ENCODE results near the gene ARHGAP21.
"Not testable (repeated sequence)": the region's sequence is repeated elsewhere in the genome, so short reads cannot be mapped to it uniquely, and the experiment has no call there.

The ARHGAP21 gene

GRCh38 chr10:24645022-24645421, 78.7 kb downstream of the ARHGAP21 start:
- H3K27me3 ChIP-seq (ENCODE audit: control insufficient read depth, insufficient read depth, low read length, poor library complexity, severe bottlenecking): no peaks in the 10 kb centered on the region
- H3K4me3 ChIP-seq (ENCODE audit: insufficient read depth, low read depth, low read length): no peak overlapping the region
- no peaks in the 10 kb centered on the region for H3K9me3 ChIP-seq (ENCODE audit: control insufficient read depth, low read length)
- H3K4me1 ChIP-seq (ENCODE audit: control insufficient read depth, insufficient read depth, low read length): no peaks in the 10 kb centered on the region
- H3K36me3 ChIP-seq (ENCODE audit: control insufficient read depth, insufficient read depth, low read length): no peaks in the 10 kb centered on the region
- H3K27ac ChIP-seq (ENCODE audit: insufficient read depth, low read depth, low read length, poor library complexity, severe bottlenecking): no peak overlapping the region

GRCh38 chr10:24643679-24644209, 79.9 kb downstream of the ARHGAP21 start:
- no peak overlapping the region for H3K27ac ChIP-seq (ENCODE audit: insufficient read depth, low read depth, low read length, poor library complexity, severe bottlenecking)
- no peaks in the 10 kb centered on the region for H3K9me3 ChIP-seq (ENCODE audit: control insufficient read depth, low read length)
- no peaks in the 10 kb centered on the region for H3K27me3 ChIP-seq (ENCODE audit: control insufficient read depth, insufficient read depth, low read length, poor library complexity, severe bottlenecking)
- H3K4me3 ChIP-seq (ENCODE audit: insufficient read depth, low read depth, low read length): no peak overlapping the region
- H3K4me1 ChIP-seq (ENCODE audit: control insufficient read depth, insufficient read depth, low read length): no peaks in the 10 kb centered on the region
- whole genome bisulfite sequencing, 2 experiments: 91 to 92% methylated on average over 6 of the region's 6 CpGs
- H3K36me3 ChIP-seq (ENCODE audit: control insufficient read depth, insufficient read depth, low read length): no peaks in the 10 kb centered on the region

- H3K4me1 ChIP-seq (ENCODE audit: control insufficient read depth, insufficient read depth, low read length): no peaks in the 10 kb centered on the region
- H3K27ac ChIP-seq (ENCODE audit: insufficient read depth, low read depth, low read length, poor library complexity, severe bottlenecking): no peak overlapping the region
- no peaks in the 10 kb centered on the region for H3K27me3 ChIP-seq (ENCODE audit: control insufficient read depth, insufficient read depth, low read length, poor library complexity, severe bottlenecking)
- no peaks in the 10 kb centered on the region for H3K36me3 ChIP-seq (ENCODE audit: control insufficient read depth, insufficient read depth, low read length)
- H3K4me3 ChIP-seq (ENCODE audit: insufficient read depth, low read depth, low read length): no peak overlapping the region
- WGBS, 2 experiments: 77 to 84% methylated on average over 6 of the region's 6 CpGs
- no peaks in the 10 kb centered on the region for H3K9me3 ChIP-seq (ENCODE audit: control insufficient read depth, low read length)
Measured at GRCh38 chr10:24642921-24643678, 80.6 kb downstream of the ARHGAP21 start.

GRCh38 chr10:24639124-24639523, 84.6 kb downstream of the ARHGAP21 start:
- Histone ChIP-seq H3K27ac (ENCODE audit: insufficient read depth, low read depth, low read length, poor library complexity, severe bottlenecking) (no peak overlapping the region), H3K9me3 (ENCODE audit: control insufficient read depth, low read length) (no peaks in the 10 kb centered on the region), H3K27me3 (ENCODE audit: control insufficient read depth, insufficient read depth, low read length, poor library complexity, severe bottlenecking) (no peaks in the 10 kb centered on the region), H3K4me1 (ENCODE audit: control insufficient read depth, insufficient read depth, low read length) (no peaks in the 10 kb centered on the region), H3K36me3 (ENCODE audit: control insufficient read depth, insufficient read depth, low read length) (no peaks in the 10 kb centered on the region), H3K4me3 (ENCODE audit: insufficient read depth, low read depth, low read length) (no peak overlapping the region)
- WGBS, 2 experiments: 100% methylated on average over 1 of the region's 1 CpG; no CpG with 5 or more reads in 1 of the 2 experiments

GRCh38 chr10:24625778-24626177, 97.9 kb downstream of the ARHGAP21 start:
- no peaks in the 10 kb centered on the region for H3K27me3 ChIP-seq (ENCODE audit: control insufficient read depth, insufficient read depth, low read length, poor library complexity, severe bottlenecking)
- 94 to 96% methylated on average over 4 of the region's 4 CpGs for WGBS, 2 experiments
- no peak overlapping the region for H3K4me3 ChIP-seq (ENCODE audit: insufficient read depth, low read depth, low read length)
- no peaks in the 10 kb centered on the region for H3K4me1 ChIP-seq (ENCODE audit: control insufficient read depth, insufficient read depth, low read length)
- H3K9me3 ChIP-seq (ENCODE audit: control insufficient read depth, low read length): no peaks in the 10 kb centered on the region
- no peaks in the 10 kb centered on the region for H3K36me3 ChIP-seq (ENCODE audit: control insufficient read depth, insufficient read depth, low read length)
- no peak overlapping the region for H3K27ac ChIP-seq (ENCODE audit: insufficient read depth, low read depth, low read length, poor library complexity, severe bottlenecking)

- Histone ChIP-seq H3K27me3 (ENCODE audit: control insufficient read depth, insufficient read depth, low read length, poor library complexity, severe bottlenecking) (no peaks in the 10 kb centered on the region), H3K9me3 (ENCODE audit: control insufficient read depth, low read length) (no peaks in the 10 kb centered on the region), H3K27ac (ENCODE audit: insufficient read depth, low read depth, low read length, poor library complexity, severe bottlenecking) (no peak overlapping the region), H3K36me3 (ENCODE audit: control insufficient read depth, insufficient read depth, low read length) (no peaks in the 10 kb centered on the region), H3K4me1 (ENCODE audit: control insufficient read depth, insufficient read depth, low read length) (no peaks in the 10 kb centered on the region), H3K4me3 (ENCODE audit: insufficient read depth, low read depth, low read length) (no peak overlapping the region)
- 100% methylated on average over 2 of the region's 2 CpGs for whole genome bisulfite sequencing, 2 experiments
Measured at GRCh38 chr10:24623383-24623782, 100.3 kb downstream of the ARHGAP21 start.

- no peak overlapping the region for H3K27ac ChIP-seq (ENCODE audit: insufficient read depth, low read depth, low read length, poor library complexity, severe bottlenecking)
- no peaks in the 10 kb centered on the region for H3K36me3 ChIP-seq (ENCODE audit: control insufficient read depth, insufficient read depth, low read length)
- H3K27me3 ChIP-seq (ENCODE audit: control insufficient read depth, insufficient read depth, low read length, poor library complexity, severe bottlenecking): no peaks in the 10 kb centered on the region
- no peak overlapping the region for H3K4me3 ChIP-seq (ENCODE audit: insufficient read depth, low read depth, low read length)
- H3K4me1 ChIP-seq (ENCODE audit: control insufficient read depth, insufficient read depth, low read length): no peaks in the 10 kb centered on the region
- WGBS, 2 experiments: 86 to 88% methylated on average over 4 of the region's 4 CpGs
- no peaks in the 10 kb centered on the region for H3K9me3 ChIP-seq (ENCODE audit: control insufficient read depth, low read length)
Measured at GRCh38 chr10:24622781-24623301, 100.8 kb downstream of the ARHGAP21 start.

- not testable (repeated sequence) for H3K4me3 ChIP-seq (ENCODE audit: insufficient read depth, low read depth, low read length); H3K27me3 ChIP-seq (ENCODE audit: control insufficient read depth, insufficient read depth, low read length, poor library complexity, severe bottlenecking); H3K9me3 ChIP-seq (ENCODE audit: control insufficient read depth, low read length); H3K36me3 ChIP-seq (ENCODE audit: control insufficient read depth, insufficient read depth, low read length); H3K27ac ChIP-seq (ENCODE audit: insufficient read depth, low read depth, low read length, poor library complexity, severe bottlenecking); H3K4me1 ChIP-seq (ENCODE audit: control insufficient read depth, insufficient read depth, low read length)
- 93 to 99% methylated on average over 3 of the region's 4 CpGs for WGBS, 2 experiments
Measured at GRCh38 chr10:24621035-24621795, 102.5 kb downstream of the ARHGAP21 start.

GRCh38 chr10:24619994-24620310, 103.7 kb downstream of the ARHGAP21 start:
- not testable (repeated sequence) for H3K4me1 ChIP-seq (ENCODE audit: control insufficient read depth, insufficient read depth, low read length); H3K4me3 ChIP-seq (ENCODE audit: insufficient read depth, low read depth, low read length); H3K9me3 ChIP-seq (ENCODE audit: control insufficient read depth, low read length); H3K27me3 ChIP-seq (ENCODE audit: control insufficient read depth, insufficient read depth, low read length, poor library complexity, severe bottlenecking); H3K36me3 ChIP-seq (ENCODE audit: control insufficient read depth, insufficient read depth, low read length); H3K27ac ChIP-seq (ENCODE audit: insufficient read depth, low read depth, low read length, poor library complexity, severe bottlenecking)
- 88 to 94% methylated on average over 3 to 5 of the region's 8 CpGs for WGBS, 2 experiments

- not testable (repeated sequence) for H3K36me3 ChIP-seq (ENCODE audit: control insufficient read depth, insufficient read depth, low read length); H3K27me3 ChIP-seq (ENCODE audit: control insufficient read depth, insufficient read depth, low read length, poor library complexity, severe bottlenecking); H3K27ac ChIP-seq (ENCODE audit: insufficient read depth, low read depth, low read length, poor library complexity, severe bottlenecking); H3K9me3 ChIP-seq (ENCODE audit: control insufficient read depth, low read length); H3K4me1 ChIP-seq (ENCODE audit: control insufficient read depth, insufficient read depth, low read length); H3K4me3 ChIP-seq (ENCODE audit: insufficient read depth, low read depth, low read length)
- 92 to 95% methylated on average over 9 to 11 of the region's 11 CpGs for WGBS, 2 experiments
Measured at GRCh38 chr10:24619291-24619993, 104.2 kb downstream of the ARHGAP21 start.
